NB4 (cell line): ENCODE results near the gene LRRC8B.

ENCODE experiments used
- CTCF ChIP-seq: IDR thresholded peaks from one replicate; pipeline ENCODE4 v1.5.1; 2012; ENCODE audit warnings: low read depth, low read length
- MYC ChIP-seq: IDR thresholded peaks from 2 replicates; pipeline ENCODE4 v1.6.1; 2011; ENCODE audit warnings: low read depth, low read length

DNA sequence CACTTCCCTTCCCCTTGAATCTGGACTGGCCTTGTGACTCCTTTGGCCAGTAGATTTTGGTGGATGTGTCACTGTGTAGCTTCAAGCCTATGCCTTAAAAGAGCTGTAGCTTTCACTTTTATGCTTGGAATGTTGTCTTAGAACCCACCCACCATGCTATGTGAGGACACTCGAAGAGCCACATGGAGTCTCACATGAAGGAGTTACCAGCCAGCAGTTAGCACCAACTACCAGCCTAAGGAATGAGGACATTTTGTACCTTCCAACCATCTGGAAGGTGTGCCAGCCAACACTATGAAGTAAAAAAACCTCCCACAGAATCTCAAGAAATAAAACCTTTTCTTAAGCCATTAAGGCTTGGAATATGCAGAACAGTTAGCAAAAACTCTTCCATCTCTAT, 50.6 kb downstream of the LRRC8B start:
- no peak for TF ChIP-seq MYC
- TF ChIP-seq CTCF = no peak
